ENCODE measurements around the gene CATSPERE.
"Not testable (repeated sequence)": the region's sequence is repeated elsewhere in the genome, so short reads cannot be mapped to it uniquely, and the experiment has no call there.

CATSPERE gene

GRCh38 chr1:244675167-244675566, 214.1 kb downstream of the CATSPERE start:
- H3K36me3 ChIP-seq (ENCODE audit: control insufficient read depth, insufficient read depth, low read length): no peaks in the 10 kb centered on the region
- TF ChIP-seq, protein P1, sequence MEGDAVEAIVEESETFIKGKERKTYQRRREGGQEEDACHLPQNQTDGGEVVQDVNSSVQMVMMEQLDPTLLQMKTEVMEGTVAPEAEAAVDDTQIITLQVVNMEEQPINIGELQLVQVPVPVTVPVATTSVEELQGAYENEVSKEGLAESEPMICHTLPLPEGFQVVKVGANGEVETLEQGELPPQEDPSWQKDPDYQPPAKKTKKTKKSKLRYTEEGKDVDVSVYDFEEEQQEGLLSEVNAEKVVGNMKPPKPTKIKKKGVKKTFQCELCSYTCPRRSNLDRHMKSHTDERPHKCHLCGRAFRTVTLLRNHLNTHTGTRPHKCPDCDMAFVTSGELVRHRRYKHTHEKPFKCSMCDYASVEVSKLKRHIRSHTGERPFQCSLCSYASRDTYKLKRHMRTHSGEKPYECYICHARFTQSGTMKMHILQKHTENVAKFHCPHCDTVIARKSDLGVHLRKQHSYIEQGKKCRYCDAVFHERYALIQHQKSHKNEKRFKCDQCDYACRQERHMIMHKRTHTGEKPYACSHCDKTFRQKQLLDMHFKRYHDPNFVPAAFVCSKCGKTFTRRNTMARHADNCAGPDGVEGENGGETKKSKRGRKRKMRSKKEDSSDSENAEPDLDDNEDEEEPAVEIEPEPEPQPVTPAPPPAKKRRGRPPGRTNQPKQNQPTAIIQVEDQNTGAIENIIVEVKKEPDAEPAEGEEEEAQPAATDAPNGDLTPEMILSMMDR (IDR thresholded peaks at IDR 0.05; ENCODE audit: insufficient read depth, low read length, poor library complexity, severe bottlenecking): no peak
- DNase-seq (ENCODE audit: extremely low read depth, insufficient read length): no peak
- no peaks in the 10 kb centered on the region for H3K27me3 ChIP-seq (replicated peaks; ENCODE audit: control insufficient read depth, insufficient read depth, low read length)
- H3K4me3 ChIP-seq (replicated peaks; ENCODE audit: low read depth, low read length): no peak overlapping the region

GRCh38 chr1:244678697-244679096, 217.6 kb downstream of the CATSPERE start:
- H3K36me3 ChIP-seq (ENCODE audit: control insufficient read depth, insufficient read depth, low read length): no peaks in the 10 kb centered on the region
- TF ChIP-seq, protein P1 (IDR thresholded peaks at IDR 0.05; ENCODE audit: insufficient read depth, low read length, poor library complexity, severe bottlenecking): no peak
- no peak overlapping the region for H3K4me3 ChIP-seq (replicated peaks; ENCODE audit: low read depth, low read length)
- DNase-seq (ENCODE audit: extremely low read depth, insufficient read length): no peak
- no peaks in the 10 kb centered on the region for H3K27me3 ChIP-seq (replicated peaks; ENCODE audit: control insufficient read depth, insufficient read depth, low read length)

DNA sequence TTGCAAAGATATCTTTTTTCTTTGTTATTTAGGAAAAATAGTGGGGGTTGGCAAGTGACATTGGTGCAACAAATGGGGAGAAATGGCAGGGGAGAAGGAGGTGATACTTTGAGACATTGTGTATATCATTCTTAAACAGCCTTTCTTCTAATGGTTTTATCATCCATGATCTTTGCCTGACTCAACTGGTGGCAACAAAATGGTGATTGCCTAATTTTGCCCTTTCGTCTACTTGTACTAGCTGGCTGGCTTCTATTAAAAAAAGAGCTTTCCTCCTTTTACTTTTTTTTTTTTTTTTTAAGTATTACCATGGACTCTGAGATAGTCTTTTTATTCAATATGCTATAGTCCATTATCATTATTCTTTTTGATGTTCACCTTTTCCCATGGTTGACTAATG, 219.6 kb downstream of the CATSPERE start:
- DNase-seq (ENCODE audit: extremely low read depth, insufficient read length): no peak
- H3K4me3 ChIP-seq (replicated peaks; ENCODE audit: low read depth, low read length): no peak overlapping the region
- TF ChIP-seq, protein P1 (IDR thresholded peaks at IDR 0.05; ENCODE audit: insufficient read depth, low read length, poor library complexity, severe bottlenecking): no peak
- no peaks in the 10 kb centered on the region for H3K36me3 ChIP-seq (ENCODE audit: control insufficient read depth, insufficient read depth, low read length)
- no peaks in the 10 kb centered on the region for H3K27me3 ChIP-seq (replicated peaks; ENCODE audit: control insufficient read depth, insufficient read depth, low read length)

- H3K27me3 ChIP-seq (replicated peaks; ENCODE audit: control insufficient read depth, insufficient read depth, low read length); DNase-seq (ENCODE audit: extremely low read depth, insufficient read length); H3K4me3 ChIP-seq (replicated peaks; ENCODE audit: low read depth, low read length); H3K36me3 ChIP-seq (ENCODE audit: control insufficient read depth, insufficient read depth, low read length): not testable (repeated sequence)
Observed at GRCh38 chr1:244682087-244682486, 221.0 kb downstream of the CATSPERE start.

All from GM06990 (cell line).